Measurements from ENCODE around the gene KMO.

The KMO gene

GRCh38 chr1:241536969-241537368, 4.8 kb downstream of the KMO start:
- no peak for DNase-seq (ENCODE audit: low spot score)

GRCh38 chr1:241542199-241542907, 10.2 kb downstream of the KMO start:
- DNase-seq (ENCODE audit: low spot score): no peak

GRCh38 chr1:241548008-241548407, 15.8 kb downstream of the KMO start:
- DNase-seq (ENCODE audit: low spot score): no peak

DNA sequence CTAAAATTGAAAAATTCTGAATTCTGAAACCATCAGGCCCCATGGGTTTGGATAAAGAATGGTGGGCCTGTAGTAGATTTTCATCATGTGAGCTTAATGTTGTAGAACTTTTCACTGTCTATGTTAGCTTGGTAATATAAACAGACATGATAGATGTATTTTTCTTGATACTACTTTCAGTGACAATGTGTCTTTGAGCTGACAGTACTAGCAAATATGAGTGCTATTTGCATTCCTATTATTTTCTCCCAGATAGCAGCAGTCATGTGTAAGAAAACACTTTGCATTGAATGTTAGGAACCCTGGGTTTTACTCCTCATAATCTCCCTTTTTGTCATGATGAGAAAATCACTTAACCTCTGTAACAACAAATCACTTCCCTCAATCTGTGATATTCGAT, 18.1 kb downstream of the KMO start:
- no peak for DNase-seq (ENCODE audit: low spot score)

- DNase-seq (ENCODE audit: low spot score): peak; percentile 46
These were observed 19.8 kb downstream of the KMO start for GRCh38 chr1:241551759-241552638.

DNA sequence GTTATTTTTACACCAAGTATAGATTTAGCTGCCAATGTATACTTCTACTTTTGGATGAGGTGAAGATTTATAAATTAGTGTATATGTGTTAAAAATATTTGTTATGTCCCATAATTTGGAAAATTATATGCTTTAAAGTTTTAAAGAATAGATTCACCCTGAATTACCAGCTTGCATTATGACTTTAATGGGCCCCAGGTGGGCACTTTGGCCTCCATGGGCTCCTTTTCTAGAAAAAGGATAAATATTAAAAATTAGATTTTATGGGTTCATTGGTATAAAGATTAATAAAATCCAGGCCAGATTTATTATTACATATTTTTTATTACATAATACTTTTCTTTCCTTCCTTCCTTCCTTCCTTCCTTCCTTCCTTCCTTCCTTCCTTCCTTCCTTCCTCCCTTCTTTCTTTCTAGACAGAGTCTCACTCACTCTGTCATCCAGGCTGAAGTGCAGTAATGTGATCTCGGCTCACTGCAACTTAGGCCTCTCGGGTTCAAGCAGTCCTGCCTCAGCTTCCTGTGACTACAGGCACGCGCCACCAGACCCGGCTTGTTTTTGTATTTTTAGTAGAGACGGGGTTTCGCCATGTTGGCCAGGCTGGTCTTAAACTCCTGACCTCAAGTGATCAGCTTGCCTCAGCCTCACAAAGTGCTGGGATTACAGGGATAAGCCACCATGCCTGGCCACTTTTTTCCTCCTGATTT, 21.9 kb downstream of the KMO start:
- DNase-seq (ENCODE audit: low spot score): no peak

GRCh38 chr1:241555526-241555925, 23.3 kb downstream of the KMO start:
- DNase-seq (ENCODE audit: low spot score): no peak

DNA sequence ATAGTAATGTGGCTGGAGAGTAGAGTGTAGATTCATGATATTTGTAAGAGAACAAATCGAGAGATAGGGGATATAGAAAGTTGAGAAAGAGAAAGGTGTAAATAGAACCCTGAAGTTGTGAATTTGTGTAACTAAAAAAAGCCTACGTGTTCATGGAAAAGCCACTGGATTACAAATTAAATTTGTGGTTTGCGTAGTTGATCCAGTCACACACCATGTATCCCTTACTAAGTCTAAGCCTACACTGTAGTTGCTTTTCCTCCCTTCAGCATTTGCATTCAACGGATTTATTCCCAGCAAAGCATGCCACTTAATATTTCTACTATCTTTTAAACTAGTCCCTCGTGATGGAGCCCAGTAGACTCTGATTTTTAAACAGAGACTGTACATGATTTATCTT, 24.9 kb downstream of the KMO start:
- no peak for DNase-seq (ENCODE audit: low spot score)

DNA sequence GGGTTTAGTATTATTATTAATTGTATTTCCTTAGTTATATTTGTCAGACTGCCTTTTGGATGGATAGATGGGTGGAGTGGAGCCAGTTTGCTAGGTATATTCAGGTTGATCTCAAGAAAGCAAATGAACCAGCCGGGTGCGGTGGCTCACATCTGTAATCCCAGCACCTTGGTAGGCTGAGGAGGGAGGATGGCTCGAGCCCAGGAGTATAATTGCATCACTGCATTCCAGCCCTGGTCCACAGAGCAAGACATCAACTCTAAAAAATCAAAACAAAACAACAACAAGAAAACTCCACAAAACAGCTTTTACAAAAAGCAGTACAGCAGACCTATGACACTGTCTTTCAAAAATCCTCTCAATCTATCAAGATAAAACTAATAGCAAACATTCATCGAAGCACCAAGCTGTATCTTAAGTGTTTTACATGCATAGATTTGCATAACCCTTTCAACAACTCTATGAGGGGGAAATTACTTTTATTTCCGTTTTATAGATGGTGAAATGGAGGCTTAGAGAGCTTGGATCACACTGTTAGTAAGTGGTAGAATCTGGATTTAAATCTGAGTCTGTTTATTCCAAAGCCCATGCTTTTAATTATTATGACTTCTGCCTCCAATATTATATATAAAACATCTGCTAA, 25.5 kb downstream of the KMO start:
- no peak for DNase-seq (ENCODE audit: low spot score)

GRCh38 chr1:241560146-241560848, 28.1 kb downstream of the KMO start:
- no peak for DNase-seq (ENCODE audit: low spot score)

GRCh38 chr1:241560849-241561187, 28.6 kb downstream of the KMO start:
- no peak for DNase-seq (ENCODE audit: low spot score)

- DNase-seq (ENCODE audit: low spot score): no peak
These were observed 37.7 kb downstream of the KMO start for GRCh38 chr1:241569848-241570247.

DNA sequence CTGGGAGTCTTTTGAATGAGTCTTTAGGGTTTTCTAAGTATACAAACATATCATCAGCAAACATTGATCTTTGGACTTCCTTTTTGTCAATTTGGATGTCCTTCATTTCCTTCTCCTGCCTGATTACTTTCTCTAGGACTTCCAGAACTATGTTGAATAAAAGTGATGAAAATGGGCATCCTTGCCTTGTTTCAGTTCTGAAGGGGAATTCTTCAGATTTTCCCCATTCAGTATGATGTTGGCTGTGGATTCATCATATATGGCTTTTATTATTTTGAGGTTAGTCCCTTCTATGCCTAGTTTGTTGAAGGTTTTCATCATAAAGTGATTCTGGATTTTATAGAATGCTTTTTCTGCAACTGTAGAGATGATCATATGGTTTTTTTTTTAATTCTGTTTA, 42.0 kb downstream of the KMO start:
- no peak for DNase-seq (ENCODE audit: low spot score)

- DNase-seq (ENCODE audit: low spot score): no peak
These were observed 47.3 kb downstream of the KMO start for GRCh38 chr1:241579434-241579833.

- no peak for DNase-seq (ENCODE audit: low spot score)
These were observed 50.7 kb downstream of the KMO start for GRCh38 chr1:241582921-241583321.

GRCh38 chr1:241586905-241587512, 54.8 kb downstream of the KMO start:
- DNase-seq (ENCODE audit: low spot score): no peak

DNA sequence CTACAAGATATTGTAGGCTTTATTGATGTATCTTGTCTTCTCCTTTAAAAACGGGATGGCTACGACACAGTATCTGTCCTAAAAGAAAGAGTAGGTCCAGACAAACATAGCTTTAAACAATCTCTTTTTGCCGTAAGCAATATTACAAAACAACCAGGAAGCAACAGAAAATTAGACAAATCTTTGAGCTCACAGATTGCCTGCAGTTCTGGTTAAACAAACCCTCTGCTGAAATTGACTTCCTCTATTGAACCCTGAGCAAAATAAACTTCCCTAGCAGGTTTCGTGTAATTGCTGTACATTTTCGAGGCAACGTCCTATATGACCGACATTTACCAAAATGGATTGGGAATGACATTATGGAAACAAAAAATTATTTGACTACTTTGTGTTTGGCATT, 57.3 kb downstream of the KMO start:
- DNase-seq (ENCODE audit: low spot score): no peak

- DNase-seq (ENCODE audit: low spot score): no peak
These were observed 58.5 kb downstream of the KMO start for GRCh38 chr1:241590719-241591118.

GRCh38 chr1:241591317-241591716, 59.1 kb downstream of the KMO start:
- DNase-seq (ENCODE audit: low spot score): no peak

DNA sequence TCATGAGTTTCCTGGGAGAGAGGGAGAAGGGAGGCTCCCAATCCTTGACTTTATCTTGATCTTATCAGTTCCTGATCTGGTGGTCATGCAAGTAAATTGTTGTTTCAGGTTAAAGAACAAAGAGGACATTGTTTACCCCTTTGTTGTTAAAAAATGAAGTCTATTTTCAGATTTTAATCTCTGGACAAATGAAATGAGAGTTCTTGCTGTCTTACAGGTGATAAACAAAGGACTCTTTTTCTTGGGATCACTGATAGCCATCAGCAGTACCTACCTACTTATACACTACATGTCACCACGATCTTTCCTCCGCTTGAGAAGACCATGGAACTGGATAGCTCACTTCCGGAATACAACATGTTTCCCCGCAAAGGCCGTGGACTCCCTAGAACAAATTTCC, 59.6 kb downstream of the KMO start:
- no peak for DNase-seq (ENCODE audit: low spot score)

GRCh38 chr1:241592273-241592958, 60.2 kb downstream of the KMO start:
- DNase-seq (ENCODE audit: low spot score): no peak

Measured in CD4-positive, alpha-beta T cell treated with Interleukin-15 for 4 hours (primary cell).